SJCRH30 (cell line): ENCODE data around the gene KLF15. TPM values are rescaled to one million over a fixed set of nuclear protein-coding genes. Genes with fewer than 3 reads are reported as not detected.

Source experiments
- DNase-seq, 2 experiments: peaks; one replicate each; pipeline ENCODE4 v3.0.0-alpha.2; 2015 to 2020
- H3K27ac ChIP-seq: fragments of 250-450 bp; sonication (Bioruptor Pico); 2 replicates; pipeline ENCODE4 v1.5.1; 2020; ENCODE audit warnings: mild to moderate bottlenecking, moderate library complexity
- H3K27me3 ChIP-seq: fragments of 250-450 bp; sonication (Bioruptor Pico); 2 replicates; pipeline ENCODE4 v1.5.1; 2020; ENCODE audit warnings: mild to moderate bottlenecking, moderate library complexity
- H3K36me3 ChIP-seq: fragments of 250-450 bp; sonication (Bioruptor Pico); 2 replicates; pipeline ENCODE4 v1.5.1; 2020; ENCODE audit warnings: mild to moderate bottlenecking, moderate library complexity
- H3K4me1 ChIP-seq: fragments of 250-450 bp; sonication (Bioruptor Pico); 2 replicates; pipeline ENCODE4 v1.5.1; 2020; ENCODE audit warnings: mild to moderate bottlenecking, moderate library complexity
- H3K4me3 ChIP-seq: fragments of 250-450 bp; sonication (Bioruptor Pico); 2 replicates; pipeline ENCODE4 v1.5.1; 2020; ENCODE audit warnings: mild to moderate bottlenecking, moderate library complexity
- H3K9me3 ChIP-seq: fragments of 250-450 bp; sonication (Bioruptor Pico); replicated peaks from 2 replicates; pipeline ENCODE4 v1.5.1; 2020; ENCODE audit warnings: mild to moderate bottlenecking, moderate library complexity
- total RNA-seq: library from RNA; depleted of rRNA; stranded (reverse); fragments of >200 nt; shearing (Covaris generic); gene quantifications from 2 replicates; pipeline ENCODE4 v1.2.3, GENCODE V29; 2014

KLF15 gene
- total RNA-seq, 1 experiment from 2014 or later = 3.3 TPM

DNA sequence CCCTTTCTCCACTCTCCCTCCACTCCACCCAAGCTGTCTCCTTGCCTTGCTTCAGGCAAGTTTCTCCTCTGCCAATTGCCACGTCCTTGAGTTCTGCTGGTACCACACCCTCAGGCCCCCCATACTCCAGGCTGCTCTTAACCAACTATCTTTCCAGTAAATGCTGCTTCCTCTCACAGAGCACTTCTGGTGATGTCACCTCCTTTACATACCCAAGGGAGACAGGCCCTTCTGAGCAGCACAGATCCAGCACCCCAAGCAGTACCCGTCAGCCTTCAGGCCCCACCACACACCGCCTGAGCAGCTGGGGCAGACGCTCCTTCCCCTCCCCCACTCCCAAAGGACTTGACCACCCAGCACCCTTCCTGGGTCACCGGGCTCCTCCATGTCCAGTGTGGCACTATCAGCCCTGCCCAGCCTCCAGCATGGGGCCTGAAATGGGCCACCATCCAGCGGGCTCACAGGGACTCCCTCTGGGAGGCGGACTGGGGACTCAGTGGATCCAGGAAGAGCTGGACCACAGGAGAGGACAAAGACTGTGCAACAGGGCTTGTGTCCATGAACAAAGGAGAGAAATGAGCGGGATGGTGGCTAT is 50.2 kb downstream of the KLF15 start:
- Histone ChIP-seq H3K36me3 (no peaks in the 10 kb centered on the region), H3K9me3 (0 out of 2 replicates have a peak, but pooled peaks cover 3% of the 10 kb centered on the region), H3K4me3 (no peak overlapping the region), H3K27ac (no peak overlapping the region), H3K4me1 (no peaks in the 10 kb centered on the region), H3K27me3 (no peaks in the 10 kb centered on the region)
- no peak for DNase-seq

- H3K4me1 ChIP-seq = no peaks in the 10 kb centered on the region
- no peak for DNase-seq
- H3K27me3 ChIP-seq = no peaks in the 10 kb centered on the region
- 0 out of 2 replicates have a peak, but pooled peaks cover 3% of the 10 kb centered on the region for H3K9me3 ChIP-seq
- no peaks in the 10 kb centered on the region for H3K36me3 ChIP-seq
- H3K27ac ChIP-seq = no peak overlapping the region
- H3K4me3 ChIP-seq = no peak overlapping the region
Observed at GRCh38 chr3:126306397-126306796, 50.8 kb downstream of the KLF15 start.

DNA sequence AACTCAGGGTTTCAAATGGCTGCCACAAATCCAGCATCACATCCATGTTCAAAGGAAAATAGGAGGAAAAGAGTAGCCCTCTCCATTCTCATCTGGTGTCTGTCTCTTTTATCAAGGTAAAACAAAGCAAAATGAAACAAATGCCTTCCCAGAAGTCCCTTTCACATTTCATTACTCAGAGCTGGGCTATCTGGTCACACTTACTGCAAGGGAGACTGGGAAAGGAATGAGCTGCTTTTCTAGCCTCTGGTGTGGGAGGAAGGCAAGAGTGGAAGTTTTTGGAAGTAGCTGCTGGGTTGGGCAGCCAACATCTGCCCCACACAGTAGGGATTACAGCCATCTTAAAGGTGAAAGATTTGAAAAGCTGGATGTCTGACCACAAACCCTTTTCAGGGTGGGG is 51.8 kb downstream of the KLF15 start:
- H3K27ac ChIP-seq = no peak overlapping the region
- no peaks in the 10 kb centered on the region for H3K36me3 ChIP-seq
- H3K27me3 ChIP-seq = no peaks in the 10 kb centered on the region
- H3K9me3 ChIP-seq = 0 out of 2 replicates have a peak, but pooled peaks cover 3% of the 10 kb centered on the region
- H3K4me3 ChIP-seq = no peak overlapping the region
- no peaks in the 10 kb centered on the region for H3K4me1 ChIP-seq
- no peak for DNase-seq

GRCh38 chr3:126304704-126305103 is 52.5 kb downstream of the KLF15 start:
- Histone ChIP-seq H3K9me3 (0 out of 2 replicates have a peak, but pooled peaks cover 3% of the 10 kb centered on the region), H3K27me3 (no peaks in the 10 kb centered on the region), H3K27ac (no peak overlapping the region), H3K36me3 (no peaks in the 10 kb centered on the region), H3K4me3 (no peak overlapping the region), H3K4me1 (no peaks in the 10 kb centered on the region)
- no peak for DNase-seq

- Histone ChIP-seq H3K9me3 (0 out of 2 replicates have a peak, but pooled peaks cover 3% of the 10 kb centered on the region), H3K4me3 (no peak overlapping the region), H3K36me3 (no peaks in the 10 kb centered on the region), H3K27me3 (no peaks in the 10 kb centered on the region), H3K27ac (no peak overlapping the region), H3K4me1 (no peaks in the 10 kb centered on the region)
- no peak for DNase-seq
Observed at GRCh38 chr3:126304291-126304690, 52.9 kb downstream of the KLF15 start.

- H3K27ac ChIP-seq = no peak overlapping the region
- H3K4me1 ChIP-seq = no peaks in the 10 kb centered on the region
- H3K9me3 ChIP-seq = 0 out of 2 replicates have a peak, but pooled peaks cover 3% of the 10 kb centered on the region
- no peak for DNase-seq
- H3K4me3 ChIP-seq = no peak overlapping the region
- no peaks in the 10 kb centered on the region for H3K27me3 ChIP-seq
- H3K36me3 ChIP-seq = no peaks in the 10 kb centered on the region
Observed at GRCh38 chr3:126303272-126303671, 53.9 kb downstream of the KLF15 start.

DNA sequence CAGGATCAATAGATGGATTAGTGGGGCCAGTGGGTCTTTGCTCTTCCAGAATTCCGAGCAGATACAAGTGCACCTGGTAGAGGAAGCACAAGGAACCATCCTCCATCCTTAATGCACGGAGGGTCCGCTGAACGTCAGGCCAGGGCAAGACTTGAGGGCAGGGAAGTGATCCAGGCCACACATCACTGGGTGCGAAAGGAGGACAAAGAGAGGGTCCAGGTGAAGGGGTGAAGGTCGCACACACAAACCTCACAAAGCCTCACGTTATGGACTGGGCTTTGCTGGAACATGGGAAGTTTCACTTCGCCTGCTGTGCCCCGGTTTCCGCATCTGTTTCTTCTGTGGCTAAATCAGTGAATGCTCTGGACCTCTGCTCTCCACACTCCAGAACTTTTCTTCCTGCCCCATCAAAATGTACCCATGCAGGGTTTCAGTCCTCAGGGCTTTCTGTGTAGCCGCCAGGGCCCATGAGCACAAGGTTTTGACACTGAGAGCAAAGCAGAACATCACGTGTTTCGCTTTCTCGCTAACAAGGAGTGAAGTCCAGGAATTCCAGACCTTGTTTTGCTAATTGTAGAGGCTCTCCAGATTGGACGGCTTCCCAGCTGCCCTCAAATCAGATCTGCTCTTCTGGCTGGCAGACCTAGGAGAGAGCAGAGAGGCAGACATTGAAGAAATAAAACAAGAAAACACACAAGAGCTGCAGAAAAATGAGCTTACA is 56.3 kb downstream of the KLF15 start:
- Histone ChIP-seq H3K4me3 (no peak overlapping the region), H3K27me3 (no peaks in the 10 kb centered on the region), H3K36me3 (no peaks in the 10 kb centered on the region), H3K27ac (no peak overlapping the region), H3K4me1 (no peaks in the 10 kb centered on the region), H3K9me3 (0 out of 2 replicates have a peak, but pooled peaks cover 3% of the 10 kb centered on the region)
- DNase-seq = no peak

DNA sequence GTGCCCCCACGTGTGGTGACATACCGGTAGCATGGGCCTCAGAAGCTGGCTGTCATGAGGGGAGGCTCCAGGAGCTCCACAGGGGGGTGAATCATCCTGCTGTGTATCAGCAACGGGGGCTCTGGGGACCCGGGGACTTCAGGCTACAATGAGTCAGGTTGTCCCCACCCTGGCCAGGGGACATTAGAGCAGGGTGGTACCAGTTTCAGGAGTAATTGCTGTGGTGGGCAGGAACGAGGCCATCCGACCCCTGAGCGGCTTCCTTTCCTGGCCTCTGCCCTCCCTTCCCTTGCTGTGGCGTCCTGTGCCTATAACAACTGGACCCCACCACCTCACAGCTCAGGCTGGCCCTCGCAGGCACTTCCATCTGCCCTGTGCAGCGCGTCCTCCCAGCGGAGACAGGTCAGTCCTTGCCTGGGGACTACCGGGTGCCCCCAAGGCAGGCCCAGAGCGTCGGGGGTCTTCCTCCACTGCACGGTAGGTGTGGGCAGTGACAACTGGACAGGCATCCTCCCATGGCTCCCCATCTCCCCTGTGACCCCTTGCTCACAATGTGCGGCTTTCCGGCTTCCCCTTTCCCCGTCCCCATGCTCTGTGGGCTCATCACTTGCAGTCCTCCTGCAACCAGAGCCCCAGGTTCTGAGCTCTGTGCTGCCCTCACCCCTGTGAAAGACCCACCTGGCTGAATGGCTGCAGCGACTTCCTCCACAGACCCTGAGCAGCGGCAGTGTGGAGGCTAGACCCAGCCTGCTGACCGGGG is 57.0 kb downstream of the KLF15 start:
- DNase-seq = no peak

DNA sequence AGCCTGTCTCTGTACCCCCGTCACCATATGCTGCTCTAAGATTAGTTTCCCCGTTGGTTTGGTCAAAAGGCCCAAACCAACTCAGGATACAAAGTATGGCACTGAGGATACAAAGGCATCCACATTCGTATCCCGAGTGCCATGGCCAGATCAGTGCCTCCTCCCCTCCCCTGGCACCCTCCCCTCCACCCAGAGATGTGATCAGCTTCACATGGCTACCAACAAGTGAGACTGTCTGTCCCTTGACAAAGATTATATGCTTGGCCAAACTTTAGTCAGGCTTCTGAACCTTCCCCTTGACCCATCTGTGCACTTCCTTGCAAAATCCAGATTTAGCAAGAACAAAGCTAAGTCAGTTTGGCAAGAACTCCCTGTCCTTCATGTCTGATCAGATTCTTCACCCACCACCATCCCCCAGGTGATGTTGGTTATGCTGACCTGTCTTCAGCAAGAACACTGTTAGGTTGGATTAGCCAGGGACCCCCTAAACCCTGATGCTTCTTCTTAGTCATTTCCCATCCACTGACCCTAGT is 61.7 kb downstream of the KLF15 start:
- Histone ChIP-seq H3K4me3 (no peak overlapping the region), H3K36me3 (no peaks in the 10 kb centered on the region), H3K9me3 (no peaks in the 10 kb centered on the region), H3K4me1 (no peaks in the 10 kb centered on the region), H3K27me3 (0 out of 2 replicates have a peak, but pooled peaks cover 6% of the 10 kb centered on the region), H3K27ac (no peak overlapping the region)
- DNase-seq = no peak

More for the DNA sequence above, 57.0 kb downstream of the KLF15 start:
- Histone ChIP-seq H3K4me3 (no peak overlapping the region), H3K4me1 (no peaks in the 10 kb centered on the region), H3K27ac (no peak overlapping the region), H3K27me3 (no peaks in the 10 kb centered on the region), H3K9me3 (0 out of 2 replicates have a peak, but pooled peaks cover 3% of the 10 kb centered on the region), H3K36me3 (no peaks in the 10 kb centered on the region)

DNA sequence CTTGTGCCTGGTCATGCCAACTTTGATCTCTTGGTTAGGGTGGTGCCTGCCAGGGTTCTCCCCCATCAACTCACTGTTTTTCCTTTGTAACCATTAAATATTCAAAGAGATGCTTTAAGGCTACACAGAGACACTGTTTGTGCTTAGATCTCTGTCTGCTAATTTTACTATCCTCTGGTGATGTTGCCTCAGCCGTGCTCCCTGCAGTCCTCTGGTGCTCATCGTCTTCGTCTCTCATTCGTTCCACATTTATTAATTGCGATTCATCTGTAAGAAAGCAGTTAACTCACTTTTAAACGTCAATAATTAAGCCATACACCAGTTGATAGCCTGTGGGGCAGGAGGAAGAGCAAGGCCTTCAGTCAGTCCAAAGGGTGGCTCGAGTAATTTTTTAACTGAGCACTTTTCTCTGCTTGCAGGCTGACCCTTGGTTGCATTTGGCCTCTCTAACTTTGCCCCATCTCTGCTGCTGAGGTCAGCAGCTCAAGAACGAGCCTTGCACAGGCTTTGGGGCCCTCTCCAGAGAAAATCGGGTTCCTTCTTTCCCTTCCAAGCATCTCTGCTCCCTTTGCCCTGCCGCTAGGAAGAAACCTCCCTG is 62.9 kb downstream of the KLF15 start:
- H3K4me3 ChIP-seq = no peak overlapping the region
- H3K27ac ChIP-seq = no peak overlapping the region
- no peak for DNase-seq
- H3K9me3 ChIP-seq = no peaks in the 10 kb centered on the region
- H3K27me3 ChIP-seq = 0 out of 2 replicates have a peak, but pooled peaks cover 6% of the 10 kb centered on the region
- no peaks in the 10 kb centered on the region for H3K36me3 ChIP-seq
- no peaks in the 10 kb centered on the region for H3K4me1 ChIP-seq

DNA sequence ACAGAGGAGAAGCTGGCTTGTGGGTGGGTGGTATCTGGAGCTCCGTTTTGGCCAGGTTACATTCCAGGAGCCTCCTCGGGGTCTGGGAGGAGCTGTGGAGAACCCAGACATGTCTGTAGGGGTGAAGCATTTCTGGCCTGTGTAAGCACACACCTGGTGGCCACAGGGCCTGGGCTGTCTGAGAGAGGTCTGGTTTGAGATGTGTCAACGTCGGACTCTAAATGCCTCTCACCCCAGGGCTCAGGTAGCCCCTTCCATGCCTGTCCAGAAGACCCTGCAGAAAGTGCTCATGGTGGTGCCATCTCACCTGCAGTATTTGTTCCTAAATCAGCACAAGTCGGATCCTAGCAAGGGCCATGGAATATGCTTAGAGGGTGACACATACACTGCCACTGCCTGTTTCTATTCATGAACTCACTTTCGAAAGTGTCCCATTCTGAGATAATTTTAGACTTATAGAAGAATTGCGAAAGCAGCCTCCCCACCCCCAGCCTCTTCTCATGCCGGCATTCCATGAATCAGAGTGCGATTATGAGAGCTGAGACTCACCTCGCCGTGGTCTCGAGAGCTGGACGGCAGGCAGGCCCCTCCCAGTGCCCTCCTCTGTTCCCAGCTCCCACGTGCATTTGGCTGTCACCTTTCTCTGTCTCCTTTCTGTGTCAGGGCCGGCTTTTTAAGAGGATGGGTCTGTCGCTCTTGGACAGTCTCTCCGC is 63.7 kb downstream of the KLF15 start:
- Histone ChIP-seq H3K27ac (no peak overlapping the region), H3K27me3 (peaks cover 12% of the 10 kb centered on the region), H3K36me3 (no peaks in the 10 kb centered on the region), H3K4me3 (no peak overlapping the region), H3K9me3 (no peaks in the 10 kb centered on the region), H3K4me1 (no peaks in the 10 kb centered on the region)
- DNase-seq = no peak
